Mononuclear cell (primary cell): Measurements from ENCODE around the gene SSH3. TPM values are rescaled to one million over a fixed set of nuclear protein-coding genes. Genes with fewer than 3 reads are reported as not detected.
"Not testable (repeated sequence)": the region's sequence is repeated elsewhere in the genome, so short reads cannot be mapped to it uniquely, and the experiment has no call there.

Experiments used
- H3K27me3 ChIP-seq: 2 replicates; pipeline ENCODE4 v1.6.0; 2011; ENCODE audit warnings: low read length, control low read depth; ENCODE audit not compliant: insufficient read depth
- H3K4me1 ChIP-seq: 2 replicates; pipeline ENCODE4 v1.5.1; 2011; ENCODE audit warnings: mild to moderate bottlenecking, low read length, control low read depth; ENCODE audit not compliant: insufficient read depth
- H3K4me3 ChIP-seq: 2 replicates; pipeline ENCODE4 v1.5.1; 2011; ENCODE audit warnings: mild to moderate bottlenecking, low read length, moderate library complexity
- H3K9me3 ChIP-seq: 2 replicates; pipeline ENCODE4 v1.5.1; 2011; ENCODE audit warnings: low read depth, mild to moderate bottlenecking, control low read depth, low read length
- total RNA-seq: library from RNA; depleted of rRNA; stranded (reverse); fragments of >200 nt; gene quantifications from one replicate; pipeline ENCODE4 v1.2.3, GENCODE V29; 2012

SSH3 gene
- 4.6 TPM for total RNA-seq

GRCh38 chr11:67303132-67303834, at the start of gene SSH3:
TSS of gene SSH3 (plus strand) at chr11:67303530. CDS start at chr11:67303626, 96 bp downstream.
- peaks cover 48% of the 10 kb centered on the region for H3K4me1 ChIP-seq
- peak within 1 kb of the TSS; percentile 56 for H3K4me3 ChIP-seq
- H3K9me3 ChIP-seq: no peaks in the 10 kb centered on the region
- no peaks in the 10 kb centered on the region for H3K27me3 ChIP-seq

GRCh38 chr11:67253872-67254624, 49.3 kb upstream of the SSH3 start:
- Histone ChIP-seq H3K4me3 (no peak overlapping the region), H3K9me3 (no peaks in the 10 kb centered on the region), H3K4me1 (peaks cover 26% of the 10 kb centered on the region), H3K27me3 (no peaks in the 10 kb centered on the region)

- Histone ChIP-seq H3K27me3 (no peaks in the 10 kb centered on the region), H3K4me1 (peaks cover 26% of the 10 kb centered on the region), H3K4me3 (no peak overlapping the region), H3K9me3 (no peaks in the 10 kb centered on the region)
These were observed 48.5 kb upstream of the SSH3 start for GRCh38 chr11:67254798-67255197.

DNA sequence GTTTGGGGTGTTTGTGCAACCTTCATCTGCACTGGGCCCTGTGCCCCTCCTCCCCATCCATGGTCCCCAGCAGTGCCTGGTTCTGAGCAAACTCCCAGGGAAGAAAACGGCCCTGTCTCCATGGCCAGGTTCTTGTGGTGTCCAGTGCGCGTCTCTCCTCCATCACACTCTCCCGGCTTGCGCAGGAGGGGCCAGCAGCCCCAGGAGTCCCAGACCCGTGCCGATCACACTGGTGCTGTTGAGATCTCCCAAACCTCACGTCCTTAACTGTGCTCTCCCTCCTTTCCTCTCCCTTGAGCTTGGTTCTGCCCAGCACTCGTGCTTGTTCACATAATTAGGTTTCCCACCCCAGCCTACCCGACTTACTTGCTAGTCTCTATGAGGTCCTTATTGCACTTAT, 48.0 kb upstream of the SSH3 start:
- H3K4me1 ChIP-seq: peaks cover 26% of the 10 kb centered on the region
- no peak overlapping the region for H3K4me3 ChIP-seq
- no peaks in the 10 kb centered on the region for H3K27me3 ChIP-seq
- H3K9me3 ChIP-seq: no peaks in the 10 kb centered on the region

DNA sequence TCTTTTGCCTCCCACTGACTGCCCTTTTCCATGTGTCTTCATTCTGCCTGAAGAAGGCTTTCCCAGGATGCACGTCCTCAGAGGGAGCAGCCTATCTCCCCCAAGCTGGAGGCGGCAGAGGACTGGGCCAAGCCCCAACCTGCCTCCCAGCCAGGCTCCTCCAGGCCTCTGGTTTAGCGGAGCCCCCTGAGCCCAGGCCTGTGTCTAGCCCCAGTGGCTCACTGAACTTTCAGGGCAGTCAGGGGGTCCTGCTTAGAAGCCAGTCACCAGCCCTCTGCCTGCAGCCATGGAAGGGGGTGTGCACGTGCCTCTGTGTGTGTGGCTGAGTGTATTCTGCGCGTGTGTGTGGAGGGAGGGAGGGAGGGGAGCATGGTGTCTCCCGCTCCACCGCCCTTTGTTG, 47.5 kb upstream of the SSH3 start:
- H3K27me3 ChIP-seq: no peaks in the 10 kb centered on the region
- peaks cover 26% of the 10 kb centered on the region for H3K4me1 ChIP-seq
- no peak overlapping the region for H3K4me3 ChIP-seq
- no peaks in the 10 kb centered on the region for H3K9me3 ChIP-seq

DNA sequence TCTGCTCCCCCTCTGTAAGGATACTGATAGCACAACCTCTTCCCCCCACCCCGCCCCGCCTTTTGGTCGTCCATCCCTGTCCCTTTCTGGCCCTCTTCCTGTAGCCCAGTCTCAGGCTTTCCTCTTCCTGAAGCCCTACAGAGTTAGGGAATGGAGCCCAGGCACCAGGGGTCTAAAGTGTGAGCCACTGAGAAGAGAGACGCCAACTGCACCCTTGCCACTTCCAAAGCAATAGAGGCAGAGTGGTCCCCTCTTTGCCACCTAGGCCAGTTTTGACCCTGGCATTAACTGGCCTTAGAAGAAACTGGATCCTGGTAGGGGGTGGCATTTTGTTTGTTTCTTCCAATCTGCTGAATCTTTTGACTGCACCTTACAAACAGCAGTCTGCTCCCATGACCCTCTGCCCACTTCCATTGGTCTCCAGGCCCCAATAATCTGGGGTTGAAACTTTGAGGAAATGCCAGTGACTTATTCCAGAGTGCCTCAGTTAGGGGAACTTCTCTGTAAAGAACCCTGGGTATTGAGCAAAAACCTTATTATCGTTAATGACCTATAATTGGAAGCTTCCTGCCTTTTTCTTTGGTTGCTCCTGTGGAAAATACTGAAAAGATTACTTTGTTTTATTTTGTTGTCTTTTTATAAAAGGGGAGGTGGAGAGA, 46.7 kb upstream of the SSH3 start:
- Histone ChIP-seq H3K27me3 (no peaks in the 10 kb centered on the region), H3K4me1 (peaks cover 30% of the 10 kb centered on the region), H3K4me3 (no peak overlapping the region), H3K9me3 (no peaks in the 10 kb centered on the region)

DNA sequence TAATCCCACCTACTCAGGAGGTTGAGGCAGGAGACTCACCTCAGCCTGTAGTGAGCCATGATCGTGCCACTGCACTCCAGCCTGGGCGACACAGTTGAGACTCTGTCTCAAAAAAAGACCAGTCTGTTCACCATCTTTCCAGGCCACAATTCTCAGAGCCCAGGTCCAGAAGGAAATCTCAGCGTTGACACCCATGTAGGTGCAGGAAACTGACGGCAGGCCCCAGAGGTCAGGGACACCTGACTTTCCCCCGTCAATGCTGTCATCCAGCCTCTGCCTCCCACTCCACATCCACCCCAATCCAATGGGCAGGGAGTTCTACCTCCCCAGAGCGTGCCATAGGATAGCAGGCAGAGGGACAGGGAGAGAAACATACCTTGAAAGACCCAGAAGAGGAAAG, 42.9 kb upstream of the SSH3 start:
- H3K9me3 ChIP-seq: no peaks in the 10 kb centered on the region
- no peaks in the 10 kb centered on the region for H3K27me3 ChIP-seq
- no peak overlapping the region for H3K4me3 ChIP-seq
- peaks cover 33% of the 10 kb centered on the region for H3K4me1 ChIP-seq

DNA sequence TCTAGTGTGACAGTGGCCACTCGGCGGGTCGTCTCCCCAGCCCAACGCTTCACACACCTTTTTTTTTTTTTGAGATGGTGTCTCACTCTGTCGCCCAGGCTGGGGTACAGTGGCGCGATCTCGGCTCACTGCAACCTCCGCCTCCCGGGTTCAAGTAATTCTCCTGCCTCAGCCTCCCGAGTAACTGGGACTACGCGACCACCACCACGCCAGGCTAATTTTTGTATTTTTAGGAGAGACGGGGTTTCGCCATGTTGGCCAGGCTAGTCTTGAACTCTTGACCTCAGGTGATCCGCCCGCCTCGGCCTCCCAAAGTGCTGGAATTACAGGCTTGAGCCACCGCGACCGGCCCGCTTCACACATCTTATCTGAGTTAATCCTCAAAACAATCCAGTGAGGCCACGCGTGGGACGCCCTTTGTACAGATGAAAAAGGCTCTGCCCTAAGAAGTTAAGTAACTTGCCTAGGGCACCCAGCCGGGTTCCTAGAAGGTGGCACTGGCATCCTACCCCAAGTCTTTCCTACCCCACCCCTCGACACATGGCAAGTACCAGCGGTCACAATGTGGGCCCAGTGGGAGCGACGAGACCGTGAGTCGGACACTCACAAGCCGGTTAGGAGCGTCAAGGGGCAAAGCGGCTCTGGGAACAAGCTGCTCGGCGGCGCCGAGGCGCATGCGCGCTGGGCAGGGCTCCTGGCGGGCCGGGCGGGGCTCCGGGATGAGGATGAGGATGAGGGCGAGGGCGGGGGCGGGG, 42.3 kb upstream of the SSH3 start:
- H3K4me3 ChIP-seq, H3K27me3 ChIP-seq, H3K9me3 ChIP-seq: not testable (repeated sequence)
- H3K4me1 ChIP-seq: peaks cover 39% of the 10 kb centered on the region

- no peak overlapping the region for H3K4me3 ChIP-seq
- H3K4me1 ChIP-seq: peaks cover 40% of the 10 kb centered on the region
- no peaks in the 10 kb centered on the region for H3K27me3 ChIP-seq
- no peaks in the 10 kb centered on the region for H3K9me3 ChIP-seq
These were observed 41.7 kb upstream of the SSH3 start for GRCh38 chr11:67261640-67261945.

DNA sequence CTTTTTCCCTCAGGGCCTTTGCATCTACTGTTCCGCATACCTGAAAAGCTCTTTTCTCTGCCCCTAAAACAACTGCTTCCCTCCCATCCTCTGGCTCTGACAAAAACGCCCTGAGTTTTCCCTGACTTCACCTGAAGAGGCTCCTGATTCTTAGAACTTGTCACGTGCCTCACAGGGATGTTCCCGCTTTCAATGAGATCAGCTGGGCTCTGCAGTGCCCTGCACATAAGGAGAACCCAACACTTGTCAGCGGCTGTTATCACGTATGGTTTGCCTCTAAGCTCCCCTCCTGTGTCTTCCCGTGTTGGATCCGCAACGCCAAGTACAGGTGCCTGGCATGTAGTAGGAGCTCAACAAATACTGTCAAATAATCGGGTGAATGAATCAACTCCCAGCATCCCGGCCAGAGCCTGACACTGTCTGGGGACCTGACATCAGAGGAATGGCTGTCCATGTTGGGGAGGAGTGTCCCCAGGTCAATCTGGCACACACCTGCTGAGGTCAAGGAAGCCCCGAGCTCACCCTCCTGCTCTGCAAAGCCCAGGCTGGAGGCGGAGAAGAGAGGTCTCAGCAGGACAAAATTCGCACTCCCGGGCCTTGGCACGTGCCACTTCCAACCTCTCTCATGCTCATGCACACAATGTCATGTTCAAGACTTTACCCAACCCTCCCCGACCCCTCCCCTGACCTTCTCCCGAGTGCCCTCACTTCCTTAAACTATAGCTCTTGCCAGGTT, 41.2 kb upstream of the SSH3 start:
- Histone ChIP-seq H3K4me3 (no peak overlapping the region), H3K9me3 (no peaks in the 10 kb centered on the region), H3K4me1 (peaks cover 40% of the 10 kb centered on the region), H3K27me3 (no peaks in the 10 kb centered on the region)

DNA sequence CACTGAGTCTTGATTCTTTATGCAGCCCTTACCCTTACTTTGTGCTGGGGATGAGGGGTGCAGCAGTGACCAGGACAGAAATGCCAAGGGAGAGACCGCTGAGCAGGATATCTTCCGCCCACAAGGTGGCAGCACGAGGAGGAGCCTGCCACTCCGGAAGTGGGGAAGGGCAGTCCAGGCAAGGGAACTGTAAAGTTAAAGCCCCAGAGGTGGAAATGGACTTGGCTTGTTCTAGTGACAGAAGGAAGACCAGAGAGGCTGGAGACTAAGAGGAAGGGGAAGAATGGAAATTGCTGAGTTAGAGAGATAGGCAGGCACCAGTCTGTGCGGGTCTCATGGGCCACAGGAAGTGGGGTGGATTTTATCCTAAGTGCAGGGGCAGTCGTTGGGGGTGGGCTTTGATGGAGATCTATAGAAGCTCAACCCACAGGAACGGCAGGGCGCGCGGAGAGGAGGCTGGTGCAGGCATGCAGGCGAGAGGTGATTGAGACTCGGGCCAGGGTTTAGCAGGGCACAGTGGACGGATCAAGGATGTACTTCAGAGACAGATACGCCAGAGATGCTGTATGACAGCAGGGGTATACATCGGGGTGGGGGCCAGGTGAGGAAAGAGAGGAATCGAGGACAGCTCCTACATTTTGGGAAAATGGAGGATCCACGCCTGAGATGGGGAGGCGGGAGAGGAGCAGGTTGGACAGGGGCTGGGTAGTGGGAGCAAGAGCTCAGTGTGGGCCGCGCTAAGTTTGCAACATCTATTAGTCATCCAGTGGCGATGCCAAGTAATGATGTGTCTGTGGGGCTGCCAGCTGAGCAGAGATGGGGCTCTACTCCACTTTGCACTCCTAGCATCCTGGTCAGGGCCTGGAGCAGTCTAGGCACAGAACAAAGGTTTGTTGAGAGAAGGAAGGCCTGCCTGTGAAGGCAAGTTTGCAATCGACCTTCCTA, 40.3 kb upstream of the SSH3 start:
- peaks cover 46% of the 10 kb centered on the region for H3K4me1 ChIP-seq
- H3K27me3 ChIP-seq: no peaks in the 10 kb centered on the region
- H3K4me3 ChIP-seq: no peak overlapping the region
- H3K9me3 ChIP-seq: no peaks in the 10 kb centered on the region

DNA sequence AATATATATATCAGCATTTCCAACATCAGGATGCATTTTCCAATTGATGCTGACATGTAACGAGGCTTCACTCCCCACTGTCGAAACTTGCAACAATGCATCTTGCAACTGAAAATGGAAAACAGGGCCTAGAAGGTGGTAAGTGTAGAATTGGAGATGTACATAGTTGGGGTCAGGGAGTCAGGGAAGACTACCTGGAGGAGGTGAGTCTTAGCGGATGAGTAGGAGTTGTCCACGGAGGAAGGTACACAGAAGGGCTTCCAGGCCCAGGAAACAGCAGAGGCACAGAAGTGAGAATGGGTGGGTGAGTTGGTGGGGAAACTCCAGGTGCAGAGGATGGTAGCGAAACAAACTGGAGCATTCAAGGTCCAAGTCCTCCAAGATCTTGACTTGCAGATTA, 39.1 kb upstream of the SSH3 start:
- Histone ChIP-seq H3K9me3 (no peaks in the 10 kb centered on the region), H3K27me3 (no peaks in the 10 kb centered on the region), H3K4me1 (peaks cover 59% of the 10 kb centered on the region), H3K4me3 (no peak overlapping the region)

DNA sequence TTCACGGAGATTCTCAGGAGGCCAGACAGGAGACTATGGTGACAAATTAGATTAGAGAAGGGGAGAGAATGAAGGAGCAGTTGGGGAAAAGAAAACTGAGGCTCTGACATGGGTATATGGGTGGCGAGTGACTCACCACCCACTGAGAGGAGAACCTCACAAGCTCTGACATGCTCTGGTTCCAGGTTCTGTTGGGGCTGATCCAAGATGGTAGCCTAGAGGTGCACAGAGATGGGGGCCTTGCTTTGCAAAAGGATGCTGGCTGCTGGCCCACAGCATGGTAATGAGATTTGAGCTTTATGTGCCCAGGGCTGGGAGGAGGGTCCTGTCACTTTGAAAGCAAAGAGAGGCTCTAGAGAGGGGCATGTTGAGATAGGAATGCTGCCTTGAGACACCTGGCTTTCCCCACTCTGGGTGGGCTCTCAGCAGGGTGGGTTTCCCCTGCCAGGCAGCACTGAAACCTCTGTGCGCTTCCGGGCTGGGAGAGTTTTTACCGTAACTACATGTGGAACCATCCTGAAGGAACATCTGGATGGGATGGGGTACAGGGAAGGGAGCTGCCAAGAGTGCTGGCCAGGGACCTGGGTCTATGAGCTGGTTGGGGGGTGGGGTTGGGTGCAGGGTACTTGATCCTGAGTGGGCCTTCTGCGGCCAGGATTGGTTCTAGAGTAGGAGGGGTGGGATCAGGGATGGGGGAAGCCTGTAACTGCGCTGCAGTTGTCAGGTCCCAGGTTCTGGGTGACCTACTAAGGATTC, 38.3 kb upstream of the SSH3 start:
- no peaks in the 10 kb centered on the region for H3K27me3 ChIP-seq
- H3K4me1 ChIP-seq: peaks cover 67% of the 10 kb centered on the region
- H3K4me3 ChIP-seq: no peak overlapping the region
- no peaks in the 10 kb centered on the region for H3K9me3 ChIP-seq
